ENCODE results near the gene SETD1A. TPM values are rescaled to one million over a fixed set of nuclear protein-coding genes. Genes with fewer than 3 reads are reported as not detected.

The SETD1A gene
- total and polyA plus RNA-seq, 9 of the 15 experiments (the other 6 are each of a cell fraction or from before 2014, with no cell fraction given), result 0.08 to 36.0 (median 4.2) TPM

DNA sequence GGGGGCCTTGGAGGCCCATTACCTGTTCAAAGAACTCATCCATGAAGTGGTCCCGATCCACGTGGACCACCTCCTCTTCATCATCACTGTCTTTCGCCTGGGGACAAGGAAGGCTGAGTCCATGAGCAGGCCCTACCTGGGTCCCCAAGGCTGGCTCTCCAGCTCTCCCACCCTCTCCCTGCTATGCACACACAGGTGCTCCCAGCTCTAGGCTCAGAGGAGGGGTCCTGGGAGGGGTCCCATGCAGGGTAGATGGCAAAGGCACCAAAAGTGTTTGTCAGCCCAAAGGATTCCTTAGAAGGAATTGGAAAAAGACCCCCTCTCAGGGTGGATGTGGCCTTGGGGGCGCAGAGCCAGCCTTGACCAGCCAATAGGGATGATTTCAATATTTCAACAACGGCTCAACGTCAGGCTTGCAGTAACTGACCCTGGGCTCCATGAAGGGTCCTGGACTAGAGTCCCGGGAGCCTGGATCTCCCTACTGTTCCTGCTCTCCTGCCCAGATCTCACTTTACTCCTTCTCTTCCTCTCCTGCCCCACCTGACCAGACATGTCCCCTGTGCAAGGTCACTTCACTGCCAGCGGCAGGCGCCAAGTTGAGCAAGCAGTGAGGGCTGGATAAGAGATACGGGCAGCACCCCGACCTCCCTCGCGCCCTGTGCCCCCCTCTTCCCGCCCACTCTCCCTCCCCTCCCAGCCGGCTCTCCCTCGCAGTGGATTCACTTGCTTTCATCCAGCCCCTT, 44.1 kb downstream of the SETD1A start:
- FAIRE-seq, result no peak
- no TSS peak for BruUV-seq (replicated peaks)
- Histone ChIP-seq H3K9me3 (replicated peaks; ENCODE audit: control insufficient read depth, insufficient read depth, low read depth, low read length) (no peaks in the 10 kb centered on the region), H3K27ac (ENCODE audit: extremely low read depth, low read depth, low read length) (no peak overlapping the region), H3K4me1 (replicated peaks in 1 of 2; ENCODE audit: control insufficient read depth in 2 of 2, insufficient read depth in 2 of 2, low read length in 2 of 2) (peaks cover 37 to 44% of the 10 kb centered on the region in 2 experiments), H3K4me3 (no peak overlapping the region), H3K9me1 (ENCODE audit: control insufficient read depth, insufficient read depth, low read length) (no peaks in the 10 kb centered on the region), H2AFZ (ENCODE audit: low read depth, low read length) (peak overlapping the region; percentile 20; the same call in 1 of the 2 replicates), H3K36me3 (ENCODE audit: control insufficient read depth, insufficient read depth, low read length) (no peaks in the 10 kb centered on the region), H3K79me2 (ENCODE audit: control insufficient read depth, insufficient read depth, low read length) (no peaks in the 10 kb centered on the region), H3K4me2 (ENCODE audit: insufficient read depth, low read length) (no peak overlapping the region), H3K9ac (ENCODE audit: insufficient read depth in 1 of 2, low read depth in 2 of 2, low read length in 2 of 2) (peak overlapping the region in 1 of 2 experiments; percentile 82; a peak in 1 of 4 replicates), H4K20me1 (replicated peaks; ENCODE audit: control insufficient read depth, insufficient read depth, low read length) (no peaks in the 10 kb centered on the region), H3K27me3 (ENCODE audit: control insufficient read depth in 2 of 2, insufficient read depth in 2 of 2, low read length in 2 of 2) (no peaks in the 10 kb centered on the region)
- intact Hi-C loops (cut with micrococcal nuclease), result no loop called here
- 43% methylated on average over 8 of the region's 16 CpGs for whole genome bisulfite sequencing (ENCODE audit: insufficient coverage, low coverage, missing lambda C conversion rate)
- no peak for ATAC-seq
- peak in 1 of 4 experiments; percentile 44 for DNase-seq (ENCODE audit: extremely low read depth in 1 of 4, low spot score in 3 of 4)
- in situ Hi-C loops (cut with MboI), result no loop called here
- ChIA-PET POLR2A (interaction anchor here (0.7 to 2.1 kb wide), 2 partner anchors 178 to 201 kb away, joined by 3 to 13 read pairs; partner anchors contain the start of genes FUS and PYCARD), CTCF (ENCODE audit: low intra/inter-chr PET ratio) (no interaction called here)
- TF ChIP-seq, protein P1, sequence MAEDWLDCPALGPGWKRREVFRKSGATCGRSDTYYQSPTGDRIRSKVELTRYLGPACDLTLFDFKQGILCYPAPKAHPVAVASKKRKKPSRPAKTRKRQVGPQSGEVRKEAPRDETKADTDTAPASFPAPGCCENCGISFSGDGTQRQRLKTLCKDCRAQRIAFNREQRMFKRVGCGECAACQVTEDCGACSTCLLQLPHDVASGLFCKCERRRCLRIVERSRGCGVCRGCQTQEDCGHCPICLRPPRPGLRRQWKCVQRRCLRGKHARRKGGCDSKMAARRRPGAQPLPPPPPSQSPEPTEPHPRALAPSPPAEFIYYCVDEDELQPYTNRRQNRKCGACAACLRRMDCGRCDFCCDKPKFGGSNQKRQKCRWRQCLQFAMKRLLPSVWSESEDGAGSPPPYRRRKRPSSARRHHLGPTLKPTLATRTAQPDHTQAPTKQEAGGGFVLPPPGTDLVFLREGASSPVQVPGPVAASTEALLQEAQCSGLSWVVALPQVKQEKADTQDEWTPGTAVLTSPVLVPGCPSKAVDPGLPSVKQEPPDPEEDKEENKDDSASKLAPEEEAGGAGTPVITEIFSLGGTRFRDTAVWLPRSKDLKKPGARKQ (CRISPR knock-in tag; IDR thresholded peaks at IDR 0.05), result no peak
- TF ChIP-seq, protein P2, sequence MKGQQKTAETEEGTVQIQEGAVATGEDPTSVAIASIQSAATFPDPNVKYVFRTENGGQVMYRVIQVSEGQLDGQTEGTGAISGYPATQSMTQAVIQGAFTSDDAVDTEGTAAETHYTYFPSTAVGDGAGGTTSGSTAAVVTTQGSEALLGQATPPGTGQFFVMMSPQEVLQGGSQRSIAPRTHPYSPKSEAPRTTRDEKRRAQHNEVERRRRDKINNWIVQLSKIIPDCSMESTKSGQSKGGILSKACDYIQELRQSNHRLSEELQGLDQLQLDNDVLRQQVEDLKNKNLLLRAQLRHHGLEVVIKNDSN (CRISPR knock-in tag; IDR thresholded peaks at IDR 0.05), result no peak
- no peak for TF ChIP-seq IFI16 (CRISPR knock-in tag; IDR thresholded peaks at IDR 0.05)
- no peak for TF ChIP-seq ZNF316 (IDR thresholded peaks at IDR 0.05)
- TF ChIP-seq, protein P3, sequence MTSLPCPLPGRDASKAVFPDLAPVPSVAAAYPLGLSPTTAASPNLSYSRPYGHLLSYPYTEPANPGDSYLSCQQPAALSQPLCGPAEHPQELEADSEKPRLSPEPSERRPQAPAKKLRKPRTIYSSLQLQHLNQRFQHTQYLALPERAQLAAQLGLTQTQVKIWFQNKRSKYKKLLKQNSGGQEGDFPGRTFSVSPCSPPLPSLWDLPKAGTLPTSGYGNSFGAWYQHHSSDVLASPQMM (CRISPR knock-in tag; IDR thresholded peaks at IDR 0.05), result no peak
- TF ChIP-seq ZNF311 (CRISPR knock-in tag; IDR thresholded peaks at IDR 0.05), result no peak
- TF ChIP-seq TCF3 (CRISPR knock-in tag; IDR thresholded peaks at IDR 0.05), result peak; percentile 12; the same call in 1 of the 2 replicates
- TF ChIP-seq HMGN3 (IDR thresholded peaks at IDR 0.05; ENCODE audit: borderline replicate concordance, extremely low read depth, insufficient read length, low read depth, low read length), result peak; percentile 31
- TF ChIP-seq MIER1 (IDR thresholded peaks at IDR 0.05; ENCODE audit: low read depth), result no peak
- TF ChIP-seq EGR1 (conservative IDR thresholded peaks at IDR 0.05), result peak; percentile 53; the same call in 1 of the 2 replicates
- TF ChIP-seq, protein P4, sequence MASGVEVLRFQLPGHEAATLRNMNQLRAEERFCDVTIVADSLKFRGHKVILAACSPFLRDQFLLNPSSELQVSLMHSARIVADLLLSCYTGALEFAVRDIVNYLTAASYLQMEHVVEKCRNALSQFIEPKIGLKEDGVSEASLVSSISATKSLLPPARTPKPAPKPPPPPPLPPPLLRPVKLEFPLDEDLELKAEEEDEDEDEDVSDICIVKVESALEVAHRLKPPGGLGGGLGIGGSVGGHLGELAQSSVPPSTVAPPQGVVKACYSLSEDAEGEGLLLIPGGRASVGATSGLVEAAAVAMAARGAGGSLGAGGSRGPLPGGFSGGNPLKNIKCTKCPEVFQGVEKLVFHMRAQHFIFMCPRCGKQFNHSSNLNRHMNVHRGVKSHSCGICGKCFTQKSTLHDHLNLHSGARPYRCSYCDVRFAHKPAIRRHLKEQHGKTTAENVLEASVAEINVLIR (CRISPR knock-in tag; IDR thresholded peaks at IDR 0.05), result no peak
- TF ChIP-seq ARID1B (IDR thresholded peaks at IDR 0.05), result peak; percentile 20; the same call in 1 of the 2 replicates
- TF ChIP-seq, protein P5, sequence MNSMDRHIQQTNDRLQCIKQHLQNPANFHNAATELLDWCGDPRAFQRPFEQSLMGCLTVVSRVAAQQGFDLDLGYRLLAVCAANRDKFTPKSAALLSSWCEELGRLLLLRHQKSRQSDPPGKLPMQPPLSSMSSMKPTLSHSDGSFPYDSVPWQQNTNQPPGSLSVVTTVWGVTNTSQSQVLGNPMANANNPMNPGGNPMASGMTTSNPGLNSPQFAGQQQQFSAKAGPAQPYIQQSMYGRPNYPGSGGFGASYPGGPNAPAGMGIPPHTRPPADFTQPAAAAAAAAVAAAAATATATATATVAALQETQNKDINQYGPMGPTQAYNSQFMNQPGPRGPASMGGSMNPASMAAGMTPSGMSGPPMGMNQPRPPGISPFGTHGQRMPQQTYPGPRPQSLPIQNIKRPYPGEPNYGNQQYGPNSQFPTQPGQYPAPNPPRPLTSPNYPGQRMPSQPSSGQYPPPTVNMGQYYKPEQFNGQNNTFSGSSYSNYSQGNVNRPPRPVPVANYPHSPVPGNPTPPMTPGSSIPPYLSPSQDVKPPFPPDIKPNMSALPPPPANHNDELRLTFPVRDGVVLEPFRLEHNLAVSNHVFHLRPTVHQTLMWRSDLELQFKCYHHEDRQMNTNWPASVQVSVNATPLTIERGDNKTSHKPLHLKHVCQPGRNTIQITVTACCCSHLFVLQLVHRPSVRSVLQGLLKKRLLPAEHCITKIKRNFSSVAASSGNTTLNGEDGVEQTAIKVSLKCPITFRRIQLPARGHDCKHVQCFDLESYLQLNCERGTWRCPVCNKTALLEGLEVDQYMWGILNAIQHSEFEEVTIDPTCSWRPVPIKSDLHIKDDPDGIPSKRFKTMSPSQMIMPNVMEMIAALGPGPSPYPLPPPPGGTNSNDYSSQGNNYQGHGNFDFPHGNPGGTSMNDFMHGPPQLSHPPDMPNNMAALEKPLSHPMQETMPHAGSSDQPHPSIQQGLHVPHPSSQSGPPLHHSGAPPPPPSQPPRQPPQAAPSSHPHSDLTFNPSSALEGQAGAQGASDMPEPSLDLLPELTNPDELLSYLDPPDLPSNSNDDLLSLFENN (IDR thresholded peaks at IDR 0.05; ENCODE audit: low read depth in 2 of 2, low read length in 2 of 2), result no peak
- TF ChIP-seq NBN (IDR thresholded peaks at IDR 0.05; ENCODE audit: low read depth), result no peak
